Measurements from ENCODE around the gene DACH1.

- no peak for TF ChIP-seq CTCF (IDR thresholded peaks at IDR 0.05)
- no peak for TF ChIP-seq POLR2A (IDR thresholded peaks at IDR 0.05)
Observed at GRCh38 chr13:71659404-71659803, 207.6 kb downstream of the DACH1 start.
